Sigmoid colon (tissue), 4 donors: ENCODE results near the gene EPB41L3.

Experiments
- EP300 ChIP-seq, 4 donors: sonication (generic); formaldehyde crosslinking; IDR thresholded peaks; one replicate each; pipeline ENCODE4 v1.6.1; 2017; ENCODE audit warnings: antibody characterized with exemption in 4 of 4
- POLR2A ChIP-seq, 2 donors: fragments of 450-650 bp; IDR thresholded peaks; one replicate each; pipeline ENCODE4 v1.6.1; 2016; ENCODE audit warnings: antibody characterized with exemption in 2 of 2, mild to moderate bottlenecking in 2 of 2, moderate library complexity in 2 of 2
- POLR2AphosphoS5 ChIP-seq, 4 donors: sonication (generic); formaldehyde crosslinking; IDR thresholded peaks; one replicate each; pipeline ENCODE4 v1.6.1; 2017; ENCODE audit warnings: antibody characterized with exemption in 4 of 4
- TF ChIP-seq, protein P1 (sequence below), 4 experiments: fragments of 450-650 bp in 3 of 4; fragments of 200-600 bp in 1 of 4; IDR thresholded peaks; one replicate each; pipeline ENCODE4 v1.5.1; 2016 to 2019; ENCODE audit warnings: antibody characterized with exemption in 4 of 4, mild to moderate bottlenecking in 3 of 4, moderate library complexity in 2 of 4

DNA sequence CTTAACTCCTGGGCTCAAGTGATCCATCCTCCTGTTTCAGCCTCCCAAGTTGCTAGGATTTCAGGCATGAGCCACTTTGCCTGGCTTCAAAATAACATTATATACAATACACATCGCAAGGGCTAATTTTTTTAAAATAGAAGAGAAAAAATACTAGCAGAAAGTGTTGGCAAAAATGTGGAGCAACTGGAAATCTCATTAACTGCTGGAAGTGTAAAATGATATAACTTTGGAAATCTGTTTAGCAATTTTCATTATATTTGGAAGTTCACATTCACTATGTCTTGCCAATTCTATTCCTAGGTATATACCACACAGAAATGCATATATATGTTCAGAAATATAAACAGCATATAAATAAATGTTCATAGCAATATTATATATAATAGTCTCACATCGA is 193.2 kb downstream of the EPB41L3 start:
- no peak for TF ChIP-seq POLR2A (IDR thresholded peaks at IDR 0.05)
- TF ChIP-seq, protein P1, sequence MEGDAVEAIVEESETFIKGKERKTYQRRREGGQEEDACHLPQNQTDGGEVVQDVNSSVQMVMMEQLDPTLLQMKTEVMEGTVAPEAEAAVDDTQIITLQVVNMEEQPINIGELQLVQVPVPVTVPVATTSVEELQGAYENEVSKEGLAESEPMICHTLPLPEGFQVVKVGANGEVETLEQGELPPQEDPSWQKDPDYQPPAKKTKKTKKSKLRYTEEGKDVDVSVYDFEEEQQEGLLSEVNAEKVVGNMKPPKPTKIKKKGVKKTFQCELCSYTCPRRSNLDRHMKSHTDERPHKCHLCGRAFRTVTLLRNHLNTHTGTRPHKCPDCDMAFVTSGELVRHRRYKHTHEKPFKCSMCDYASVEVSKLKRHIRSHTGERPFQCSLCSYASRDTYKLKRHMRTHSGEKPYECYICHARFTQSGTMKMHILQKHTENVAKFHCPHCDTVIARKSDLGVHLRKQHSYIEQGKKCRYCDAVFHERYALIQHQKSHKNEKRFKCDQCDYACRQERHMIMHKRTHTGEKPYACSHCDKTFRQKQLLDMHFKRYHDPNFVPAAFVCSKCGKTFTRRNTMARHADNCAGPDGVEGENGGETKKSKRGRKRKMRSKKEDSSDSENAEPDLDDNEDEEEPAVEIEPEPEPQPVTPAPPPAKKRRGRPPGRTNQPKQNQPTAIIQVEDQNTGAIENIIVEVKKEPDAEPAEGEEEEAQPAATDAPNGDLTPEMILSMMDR (IDR thresholded peaks at IDR 0.05) = no peak
- TF ChIP-seq EP300 (IDR thresholded peaks at IDR 0.05) = no peak
- TF ChIP-seq POLR2AphosphoS5 (IDR thresholded peaks at IDR 0.05) = no peak
